RWPE2 (cell line): Measurements from ENCODE around the gene ARL8B.

Source experiments
- ATAC-seq: fragments of 200-7000 bp; cut with Tn5 transposase; 3 replicates; pipeline ENCODE4 v1.9.1; 2021; ENCODE audit warnings: low read depth
- DNase-seq: peaks from one replicate; pipeline ENCODE4 v3.0.0-alpha.2; 2020; ENCODE audit warnings: low spot score
- H3K27ac ChIP-seq: fragments of 450-650 bp; 2 replicates; pipeline ENCODE4 v1.5.1; 2017; ENCODE audit warnings: mild to moderate bottlenecking; ENCODE audit not compliant: poor library complexity, severe bottlenecking
- H3K27me3 ChIP-seq: fragments of 250-450 bp; sonication (Bioruptor Pico); 2 replicates; pipeline ENCODE4 v1.5.1; 2021; ENCODE audit warnings: mild to moderate bottlenecking, moderate library complexity; ENCODE audit not compliant: insufficient read depth, poor library complexity, severe bottlenecking
- H3K36me3 ChIP-seq: fragments of 250-450 bp; sonication (Bioruptor Pico); 2 replicates; pipeline ENCODE4 v1.5.1; 2020; ENCODE audit warnings: low read depth, mild to moderate bottlenecking, moderate library complexity
- H3K4me1 ChIP-seq: fragments of 250-450 bp; sonication (Bioruptor Pico); 2 replicates; pipeline ENCODE4 v1.5.1; 2021; ENCODE audit warnings: mild to moderate bottlenecking, moderate library complexity; ENCODE audit not compliant: insufficient read depth, poor library complexity, severe bottlenecking
- H3K4me3 ChIP-seq: fragments of 250-450 bp; sonication (Bioruptor Pico); 2 replicates; pipeline ENCODE4 v1.5.1; 2021; ENCODE audit warnings: mild to moderate bottlenecking, moderate library complexity; ENCODE audit not compliant: severe bottlenecking
- H3K9me3 ChIP-seq: fragments of 250-450 bp; sonication (Bioruptor Pico); 2 replicates; pipeline ENCODE4 v1.5.1; 2021; ENCODE audit warnings: mild to moderate bottlenecking, moderate library complexity; ENCODE audit not compliant: severe bottlenecking
- TF ChIP-seq, protein P1 (sequence below): fragments of 450-650 bp; IDR thresholded peaks from one replicate; pipeline ENCODE4 v1.5.1; 2017; ENCODE audit warnings: mild to moderate bottlenecking, moderate library complexity; ENCODE audit not compliant: poor library complexity, severe bottlenecking

ARL8B gene

GRCh38 chr3:5149306-5149880 is 27.3 kb downstream of the ARL8B start:
- DNase-seq: no peak
- no peak for ATAC-seq
- no peaks in the 10 kb centered on the region for H3K9me3 ChIP-seq

DNA sequence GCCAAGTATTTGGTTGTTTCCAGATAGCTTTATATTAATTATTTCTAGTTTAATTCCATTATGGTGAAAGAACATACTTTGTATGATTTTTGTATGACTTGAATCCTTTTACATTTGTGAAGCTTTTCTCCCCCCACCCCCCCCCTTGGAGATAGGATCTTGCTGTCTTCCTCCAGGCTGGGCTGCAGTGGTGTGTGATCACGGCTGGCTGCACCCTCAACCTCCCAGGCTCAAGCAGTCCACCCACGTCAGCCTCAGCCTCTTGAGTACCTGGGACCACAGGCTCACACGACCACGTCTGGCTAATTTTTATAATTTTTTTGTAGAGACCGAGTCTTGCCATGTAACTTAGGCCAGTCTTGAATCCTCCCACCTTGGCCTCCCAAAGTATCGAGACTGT is 29.5 kb downstream of the ARL8B start:
- no peak overlapping the region for H3K27ac ChIP-seq
- H3K36me3 ChIP-seq: no peaks in the 10 kb centered on the region
- ATAC-seq (no peak), DNase-seq (no peak)
- no peaks in the 10 kb centered on the region for H3K27me3 ChIP-seq
- no peaks in the 10 kb centered on the region for H3K9me3 ChIP-seq
- TF ChIP-seq, protein P1, sequence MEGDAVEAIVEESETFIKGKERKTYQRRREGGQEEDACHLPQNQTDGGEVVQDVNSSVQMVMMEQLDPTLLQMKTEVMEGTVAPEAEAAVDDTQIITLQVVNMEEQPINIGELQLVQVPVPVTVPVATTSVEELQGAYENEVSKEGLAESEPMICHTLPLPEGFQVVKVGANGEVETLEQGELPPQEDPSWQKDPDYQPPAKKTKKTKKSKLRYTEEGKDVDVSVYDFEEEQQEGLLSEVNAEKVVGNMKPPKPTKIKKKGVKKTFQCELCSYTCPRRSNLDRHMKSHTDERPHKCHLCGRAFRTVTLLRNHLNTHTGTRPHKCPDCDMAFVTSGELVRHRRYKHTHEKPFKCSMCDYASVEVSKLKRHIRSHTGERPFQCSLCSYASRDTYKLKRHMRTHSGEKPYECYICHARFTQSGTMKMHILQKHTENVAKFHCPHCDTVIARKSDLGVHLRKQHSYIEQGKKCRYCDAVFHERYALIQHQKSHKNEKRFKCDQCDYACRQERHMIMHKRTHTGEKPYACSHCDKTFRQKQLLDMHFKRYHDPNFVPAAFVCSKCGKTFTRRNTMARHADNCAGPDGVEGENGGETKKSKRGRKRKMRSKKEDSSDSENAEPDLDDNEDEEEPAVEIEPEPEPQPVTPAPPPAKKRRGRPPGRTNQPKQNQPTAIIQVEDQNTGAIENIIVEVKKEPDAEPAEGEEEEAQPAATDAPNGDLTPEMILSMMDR: no peak
- H3K4me1 ChIP-seq: no peaks in the 10 kb centered on the region
- H3K4me3 ChIP-seq: no peak overlapping the region

More at GRCh38 chr3:5149306-5149880, 27.3 kb downstream of the ARL8B start:
- H3K36me3 ChIP-seq: no peaks in the 10 kb centered on the region
- H3K27ac ChIP-seq: no peak overlapping the region
- H3K4me3 ChIP-seq: no peak overlapping the region
- H3K27me3 ChIP-seq: no peaks in the 10 kb centered on the region
- H3K4me1 ChIP-seq: no peaks in the 10 kb centered on the region
- TF ChIP-seq, protein P1: no peak

DNA sequence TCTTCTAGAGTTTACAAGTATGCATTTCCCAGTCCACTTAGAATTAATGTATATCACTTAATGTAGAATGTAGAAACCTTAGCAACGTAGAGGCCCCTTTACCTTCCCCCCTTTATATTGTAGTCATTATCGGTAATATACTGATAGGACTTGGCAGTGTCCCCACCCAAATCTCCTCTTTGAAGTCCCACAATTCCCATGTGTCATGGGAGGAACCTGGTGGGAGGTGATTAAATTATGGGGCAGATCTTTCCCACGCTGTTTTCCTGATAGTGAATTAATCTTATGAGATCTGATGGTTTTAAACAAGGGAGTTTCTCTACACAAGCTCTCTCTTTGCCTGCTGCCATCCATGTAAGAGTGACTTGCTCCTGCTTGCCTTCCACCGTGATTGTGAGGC is 31.0 kb downstream of the ARL8B start:
- no peaks in the 10 kb centered on the region for H3K4me1 ChIP-seq
- no peak for ATAC-seq

GRCh38 chr3:5155241-5155640 is 33.1 kb downstream of the ARL8B start:
- Histone ChIP-seq H3K36me3 (no peaks in the 10 kb centered on the region), H3K4me3 (no peak overlapping the region), H3K27ac (no peak overlapping the region), H3K9me3 (no peaks in the 10 kb centered on the region), H3K27me3 (no peaks in the 10 kb centered on the region), H3K4me1 (no peaks in the 10 kb centered on the region)
- DNase-seq (no peak), ATAC-seq (no peak)
- TF ChIP-seq, protein P1: no peak

More for the DNA sequence above, 31.0 kb downstream of the ARL8B start:
- Histone ChIP-seq H3K36me3 (no peaks in the 10 kb centered on the region), H3K9me3 (no peaks in the 10 kb centered on the region), H3K27ac (no peak overlapping the region), H3K4me3 (no peak overlapping the region), H3K27me3 (no peaks in the 10 kb centered on the region)
- TF ChIP-seq, protein P1: no peak
- DNase-seq: no peak

GRCh38 chr3:5160321-5160720 is 38.2 kb downstream of the ARL8B start:
- Histone ChIP-seq H3K27me3 (no peaks in the 10 kb centered on the region), H3K36me3 (peaks cover under 1% of the 10 kb centered on the region; the same call in 1 of the 2 replicates), H3K4me3 (no peak overlapping the region), H3K4me1 (peaks cover 10% of the 10 kb centered on the region), H3K27ac (no peak overlapping the region), H3K9me3 (no peaks in the 10 kb centered on the region)
- TF ChIP-seq, protein P1: no peak
- ATAC-seq: no peak
- DNase-seq: no peak
